NCI-H2081 treated with DMSO at 0.1 percent for 48 hours (cell line): ENCODE measurements around the gene CUL4A.

Experiments
- DNase-seq: peaks from one replicate; lab custom pipeline; 2025; lab: John Stamatoyannopoulos, UW

Gene CUL4A

GRCh38 chr13:113179374-113180230 lies 29.8 kb upstream of the CUL4A start:
- no peak for DNase-seq

GRCh38 chr13:113182046-113182445 lies 27.4 kb upstream of the CUL4A start:
- no peak for DNase-seq

GRCh38 chr13:113183450-113184129 lies 25.8 kb upstream of the CUL4A start:
- no peak for DNase-seq

- DNase-seq, result no peak
These were observed 24.6 kb upstream of the CUL4A start for GRCh38 chr13:113184568-113185440.

GRCh38 chr13:113186061-113186900 lies 23.1 kb upstream of the CUL4A start:
- DNase-seq, result no peak

GRCh38 chr13:113187263-113187669 lies 22.1 kb upstream of the CUL4A start:
- DNase-seq, result no peak

GRCh38 chr13:113187883-113188665 lies 21.3 kb upstream of the CUL4A start:
- no peak for DNase-seq

GRCh38 chr13:113190181-113190580 lies 19.2 kb upstream of the CUL4A start:
- DNase-seq, result no peak

- DNase-seq, result no peak
These were observed 17.1 kb upstream of the CUL4A start for GRCh38 chr13:113192279-113192678.

- no peak for DNase-seq
These were observed 16.5 kb upstream of the CUL4A start for GRCh38 chr13:113192902-113193301.

GRCh38 chr13:113195360-113195759 lies 14.1 kb upstream of the CUL4A start:
- DNase-seq, result no peak

GRCh38 chr13:113196970-113197737 lies 12.3 kb upstream of the CUL4A start:
- no peak for DNase-seq

GRCh38 chr13:113201815-113202214 lies 7.6 kb upstream of the CUL4A start:
- DNase-seq, result no peak

- no peak for DNase-seq
These were observed 6.5 kb upstream of the CUL4A start for GRCh38 chr13:113202912-113203311.

- no peak for DNase-seq
These were observed 5.7 kb upstream of the CUL4A start for GRCh38 chr13:113203507-113204377.

GRCh38 chr13:113204378-113204734 lies 5.1 kb upstream of the CUL4A start:
- no peak for DNase-seq

- no peak for DNase-seq
These were observed 3.9 kb upstream of the CUL4A start for GRCh38 chr13:113205428-113205931.

GRCh38 chr13:113207460-113207859 lies 2.0 kb upstream of the CUL4A start:
- DNase-seq, result no peak

GRCh38 chr13:113207890-113208420 lies 1.5 kb upstream of the CUL4A start:
- no peak for DNase-seq
